Thyroid gland (tissue), 4 donors: Measurements from ENCODE around the gene CCDC3. TPM values are rescaled to one million over a fixed set of nuclear protein-coding genes. Genes with fewer than 3 reads are reported as not detected.

Source experiments
- DNase-seq, 2 donors: peaks; one replicate each; pipeline ENCODE4 v3.0.0-alpha.2; 2019
- H3K27ac ChIP-seq, 3 donors: fragments of 200-600 bp; sonication (generic); 1 replicate in 2 of 3; 2 replicates in 1 of 3; pipeline ENCODE4 v1.5.1; 2016 to 2019; ENCODE audit warnings: mild to moderate bottlenecking in 1 of 3, moderate library complexity in 1 of 3
- H3K27me3 ChIP-seq: fragments of 200-600 bp; sonication (generic); one replicate; pipeline ENCODE4 v1.5.1; 2019
- H3K36me3 ChIP-seq, 2 donors: fragments of 200-600 bp; sonication (generic); one replicate each; pipeline ENCODE4 v1.5.1; 2016 to 2019
- H3K4me1 ChIP-seq, 2 donors: fragments of 200-600 bp; sonication (generic); one replicate each; pipeline ENCODE4 v1.5.1; 2017 to 2019
- H3K4me3 ChIP-seq, 3 donors: fragments of 200-600 bp; sonication (generic); replicated peaks in 1 of 3; 1 replicate in 2 of 3; 2 replicates in 1 of 3; pipeline ENCODE4 v1.5.1; 2016; ENCODE audit warnings: mild to moderate bottlenecking in 1 of 3
- H3K9me3 ChIP-seq: fragments of 200-600 bp; sonication (generic); one replicate; pipeline ENCODE4 v1.5.1; 2017
- CTCF ChIP-seq, 6 experiments: fragments of 200-600 bp in 3 of 6; fragments of 450-650 bp in 3 of 6; sonication (generic) in 3 of 6; IDR thresholded peaks; one replicate each; pipeline ENCODE4 v1.5.1; 2016 to 2019; ENCODE audit warnings: antibody characterized with exemption in 6 of 6, mild to moderate bottlenecking in 2 of 6, inconsistent platforms in 1 of 6, moderate library complexity in 1 of 6
- POLR2A ChIP-seq, 2 donors: fragments of 450-650 bp; IDR thresholded peaks; one replicate each; pipeline ENCODE4 v1.6.1; 2017; ENCODE audit warnings: antibody characterized with exemption in 2 of 2, mild to moderate bottlenecking in 2 of 2, moderate library complexity in 1 of 2
- whole genome bisulfite sequencing, 2 donors: methylation state at CpG; one replicate each; pipeline ENCODE4 v1.1.5; 2017; 5-methylcytosine and 5-hydroxymethylcytosine counted together
- intact Hi-C: fragments of 100-400 bp; cut with DNase I; formaldehyde crosslinking; loops from one replicate; pipeline ENCODE4 v1.15.1; 2023
- total RNA-seq, 4 donors: library from RNA; depleted of rRNA; stranded (reverse); fragments of >200 nt; gene quantifications; one replicate each; pipeline ENCODE4 v1.2.3, GENCODE V29; 2016

The CCDC3 gene
- total RNA-seq, 4 donors from 2014 or later, result 4.7 to 18.7 (median 7.3) TPM

GRCh38 chr10:12949248-12949647 is 52.3 kb downstream of the CCDC3 start:
- Histone ChIP-seq H3K4me1 (no peaks in the 10 kb centered on the region), H3K27ac (no peak overlapping the region), H3K27me3 (no peaks in the 10 kb centered on the region), H3K36me3 (no peaks in the 10 kb centered on the region), H3K9me3 (no peaks in the 10 kb centered on the region), H3K4me3 (no peak overlapping the region)
- no peak for DNase-seq
- 81 to 90% methylated on average over 4 of the region's 4 CpGs for WGBS, 2 donors
- intact Hi-C loops, result no loop called here
- TF ChIP-seq POLR2A (IDR thresholded peaks at IDR 0.05) (no peak), CTCF (IDR thresholded peaks at IDR 0.05) (no peak)

GRCh38 chr10:12947741-12948140 is 53.8 kb downstream of the CCDC3 start:
- Histone ChIP-seq H3K4me3 (no peak overlapping the region), H3K27ac (no peak overlapping the region), H3K36me3 (no peaks in the 10 kb centered on the region), H3K9me3 (no peaks in the 10 kb centered on the region), H3K27me3 (no peaks in the 10 kb centered on the region), H3K4me1 (no peaks in the 10 kb centered on the region)
- DNase-seq, result no peak
- intact Hi-C loops, result no loop called here
- 94 to 96% methylated on average over 3 of the region's 3 CpGs for WGBS, 2 donors
- TF ChIP-seq CTCF (IDR thresholded peaks at IDR 0.05), result no peak
- no peak for TF ChIP-seq POLR2A (IDR thresholded peaks at IDR 0.05)

- Histone ChIP-seq H3K9me3 (no peaks in the 10 kb centered on the region), H3K4me3 (no peak overlapping the region), H3K4me1 (no peaks in the 10 kb centered on the region), H3K27me3 (no peaks in the 10 kb centered on the region), H3K27ac (no peak overlapping the region), H3K36me3 (no peaks in the 10 kb centered on the region)
- DNase-seq, result no peak
- intact Hi-C loops, result no loop called here
- WGBS, 2 donors, result 78 to 91% methylated on average over 3 of the region's 3 CpGs
- no peak for TF ChIP-seq CTCF (IDR thresholded peaks at IDR 0.05)
- no peak for TF ChIP-seq POLR2A (IDR thresholded peaks at IDR 0.05)
Observed at GRCh38 chr10:12946372-12946771, 55.1 kb downstream of the CCDC3 start.

DNA sequence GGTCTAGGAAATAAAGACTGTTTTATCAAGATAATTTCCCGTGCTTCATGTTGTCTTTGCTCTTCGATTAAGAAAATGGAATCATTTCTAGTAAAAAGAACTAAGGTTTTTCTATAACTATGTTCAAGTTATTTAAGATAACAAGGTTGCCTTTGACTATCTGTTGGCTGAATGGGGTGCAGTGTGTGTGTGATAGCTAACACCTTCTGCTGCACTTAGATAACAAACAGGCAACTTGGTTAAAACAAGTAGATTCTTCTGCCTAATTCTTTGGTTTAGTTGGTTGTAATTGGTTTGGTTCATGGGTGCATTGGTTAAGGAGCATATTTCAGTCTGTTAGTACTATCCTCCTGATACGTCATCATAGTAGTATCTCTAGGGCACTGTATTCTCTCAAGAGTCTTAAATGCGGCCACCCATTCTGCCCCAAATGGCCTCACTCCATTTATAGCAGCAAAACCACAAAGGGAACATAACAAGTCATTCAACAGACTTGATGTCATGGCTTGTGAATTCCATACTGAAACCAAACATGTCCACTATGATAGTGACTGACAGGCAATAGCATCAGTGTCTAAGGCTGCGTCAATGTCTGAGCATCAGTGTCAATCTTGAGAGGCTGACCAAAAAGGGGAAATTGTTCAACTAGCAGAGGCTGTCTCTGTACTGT is 55.7 kb downstream of the CCDC3 start:
- H3K4me1 ChIP-seq, result no peaks in the 10 kb centered on the region
- intact Hi-C loops, result no loop called here
- H3K9me3 ChIP-seq, result no peaks in the 10 kb centered on the region
- 87 to 91% methylated on average over 5 of the region's 5 CpGs for WGBS, 2 donors
- no peak overlapping the region for H3K4me3 ChIP-seq
- no peak overlapping the region for H3K27ac ChIP-seq
- no peaks in the 10 kb centered on the region for H3K36me3 ChIP-seq
- H3K27me3 ChIP-seq, result no peaks in the 10 kb centered on the region
- TF ChIP-seq POLR2A (IDR thresholded peaks at IDR 0.05), result no peak
- DNase-seq, result no peak

GRCh38 chr10:12944931-12945330 is 56.6 kb downstream of the CCDC3 start:
- intact Hi-C loops, result no loop called here
- no peak overlapping the region for H3K27ac ChIP-seq
- no peaks in the 10 kb centered on the region for H3K36me3 ChIP-seq
- H3K9me3 ChIP-seq, result no peaks in the 10 kb centered on the region
- no peaks in the 10 kb centered on the region for H3K4me1 ChIP-seq
- no peak for TF ChIP-seq CTCF (IDR thresholded peaks at IDR 0.05)
- TF ChIP-seq POLR2A (IDR thresholded peaks at IDR 0.05), result no peak
- H3K4me3 ChIP-seq, result no peak overlapping the region
- DNase-seq, result no peak
- no peaks in the 10 kb centered on the region for H3K27me3 ChIP-seq
- 95 to 98% methylated on average over 1 of the region's 1 CpG for WGBS, 2 donors
